DOHH2 (cell line): ENCODE results near the gene PTPRC.

ENCODE experiments used
- H3F3A ChIP-seq: fragments of 200-600 bp; sonication (generic), shearing (Covaris generic); 2 replicates; pipeline ENCODE4 v1.6.0; 2016; ENCODE audit warnings: antibody characterized with exemption, mild to moderate bottlenecking; ENCODE audit not compliant: control insufficient read depth, insufficient read depth
- H3K27ac ChIP-seq: fragments of 200-600 bp; sonication (generic); 2 replicates; pipeline ENCODE4 v1.5.1; 2014; ENCODE audit warnings: low read depth, mild to moderate bottlenecking, low read length, moderate library complexity
- H3K27me3 ChIP-seq: fragments of 200-600 bp; sonication (generic); 2 replicates; pipeline ENCODE4 v1.6.1; 2014; ENCODE audit warnings: mild to moderate bottlenecking, low read length, mixed read lengths; ENCODE audit not compliant: control insufficient read depth
- H3K36me3 ChIP-seq: fragments of 200-600 bp; sonication (generic); 2 replicates; pipeline ENCODE4 v1.6.1; 2014; ENCODE audit warnings: mild to moderate bottlenecking, low read length, moderate library complexity, mixed read lengths; ENCODE audit not compliant: control insufficient read depth
- H3K4me1 ChIP-seq: fragments of 200-600 bp; sonication (generic); 2 replicates; pipeline ENCODE4 v1.6.1; 2014; ENCODE audit warnings: mild to moderate bottlenecking, low read length, mixed read lengths; ENCODE audit not compliant: control insufficient read depth
- H3K4me2 ChIP-seq: fragments of 200-600 bp; sonication (generic); 2 replicates; pipeline ENCODE4 v1.6.0; 2014; ENCODE audit warnings: mild to moderate bottlenecking, low read length, moderate library complexity
- H3K4me3 ChIP-seq: fragments of 200-600 bp; sonication (generic); 2 replicates; pipeline ENCODE4 v1.5.1; 2014; ENCODE audit warnings: mild to moderate bottlenecking, low read length, mixed read lengths
- H3K79me2 ChIP-seq: fragments of 200-600 bp; sonication (generic); 2 replicates; pipeline ENCODE4 v1.6.1; 2014; ENCODE audit warnings: mild to moderate bottlenecking, low read length, mixed read lengths; ENCODE audit not compliant: control insufficient read depth
- H3K9me2 ChIP-seq: fragments of 200-600 bp; sonication (generic); replicated peaks from 2 replicates; pipeline ENCODE4 v1.6.1; 2014; ENCODE audit warnings: mild to moderate bottlenecking, low read length, mixed read lengths; ENCODE audit not compliant: control insufficient read depth
- H3K9me3 ChIP-seq: fragments of 200-600 bp; sonication (generic); 2 replicates; pipeline ENCODE4 v1.6.1; 2014; ENCODE audit warnings: antibody characterized with exemption, low read length, mixed read lengths; ENCODE audit not compliant: control insufficient read depth, insufficient read depth
- H4K20me1 ChIP-seq: fragments of 200-600 bp; sonication (generic); 2 replicates; pipeline ENCODE4 v1.6.0; 2014; ENCODE audit warnings: low read depth, mild to moderate bottlenecking, antibody characterized with exemption, low read length, moderate library complexity; ENCODE audit not compliant: control insufficient read depth, insufficient read depth
- CTCF ChIP-seq: fragments of 200-600 bp; sonication (generic); IDR thresholded peaks from one replicate; pipeline ENCODE4 v1.5.1; 2014; ENCODE audit warnings: antibody characterized with exemption, mild to moderate bottlenecking, low read depth, low read length; ENCODE audit not compliant: poor library complexity, severe bottlenecking
- EZH2phosphoT487 ChIP-seq: fragments of 200-600 bp; sonication (generic); IDR thresholded peaks from 2 replicates; pipeline ENCODE4 v1.6.1; 2017; ENCODE audit warnings: borderline replicate concordance, mild to moderate bottlenecking, antibody characterized with exemption, low read length, moderate library complexity, mixed read lengths

Gene PTPRC

GRCh38 chr1:198604975-198605374, 33.9 kb upstream of the PTPRC start:
- no peak for TF ChIP-seq CTCF
- H3K4me2 ChIP-seq, result no peak overlapping the region

GRCh38 chr1:198605406-198605805, 33.4 kb upstream of the PTPRC start:
- Histone ChIP-seq H3K4me3 (no peak overlapping the region), H4K20me1 (no peaks in the 10 kb centered on the region), H3F3A (peaks cover 5% of the 10 kb centered on the region; the same call in 1 of the 2 replicates), H3K9me2 (no peaks in the 10 kb centered on the region), H3K36me3 (peaks cover 6% of the 10 kb centered on the region), H3K79me2 (no peaks in the 10 kb centered on the region), H3K27ac (no peak overlapping the region), H3K4me1 (peaks cover 48% of the 10 kb centered on the region), H3K9me3 (peaks cover 6% of the 10 kb centered on the region; the same call in 1 of the 2 replicates), H3K27me3 (no peaks in the 10 kb centered on the region), H3K4me2 (no peak overlapping the region)
- TF ChIP-seq CTCF (no peak), EZH2phosphoT487 (no peak)

More at GRCh38 chr1:198604975-198605374, 33.9 kb upstream of the PTPRC start:
- Histone ChIP-seq H3F3A (peaks cover 5% of the 10 kb centered on the region; the same call in 1 of the 2 replicates), H3K9me3 (peaks cover 10% of the 10 kb centered on the region; the same call in 1 of the 2 replicates), H3K27me3 (no peaks in the 10 kb centered on the region), H3K4me3 (no peak overlapping the region), H3K36me3 (peaks cover 10% of the 10 kb centered on the region), H3K79me2 (no peaks in the 10 kb centered on the region), H4K20me1 (no peaks in the 10 kb centered on the region), H3K4me1 (peaks cover 48% of the 10 kb centered on the region), H3K9me2 (no peaks in the 10 kb centered on the region), H3K27ac (no peak overlapping the region)

GRCh38 chr1:198606020-198606438, 32.8 kb upstream of the PTPRC start:
- TF ChIP-seq CTCF (no peak), EZH2phosphoT487 (no peak)
- Histone ChIP-seq H3K4me2 (no peak overlapping the region), H4K20me1 (no peaks in the 10 kb centered on the region), H3F3A (peaks cover 5% of the 10 kb centered on the region; the same call in 1 of the 2 replicates), H3K27me3 (no peaks in the 10 kb centered on the region), H3K36me3 (no peaks in the 10 kb centered on the region), H3K4me1 (peaks cover 48% of the 10 kb centered on the region), H3K27ac (no peak overlapping the region), H3K9me3 (no peaks in the 10 kb centered on the region; the same call in 1 of the 2 replicates), H3K79me2 (no peaks in the 10 kb centered on the region), H3K4me3 (no peak overlapping the region), H3K9me2 (no peaks in the 10 kb centered on the region)

- H3K27ac ChIP-seq, result no peak overlapping the region
- peaks cover 41% of the 10 kb centered on the region for H3K4me1 ChIP-seq
- H3F3A ChIP-seq, result peaks cover 8% of the 10 kb centered on the region
- TF ChIP-seq EZH2phosphoT487 (no peak), CTCF (no peak)
- H4K20me1 ChIP-seq, result no peaks in the 10 kb centered on the region
- H3K36me3 ChIP-seq, result no peaks in the 10 kb centered on the region
- H3K4me3 ChIP-seq, result no peak overlapping the region
- no peaks in the 10 kb centered on the region for H3K9me2 ChIP-seq
- H3K4me2 ChIP-seq, result no peak overlapping the region
- H3K79me2 ChIP-seq, result no peaks in the 10 kb centered on the region
- no peaks in the 10 kb centered on the region for H3K9me3 ChIP-seq
- no peaks in the 10 kb centered on the region for H3K27me3 ChIP-seq
These were observed 31.1 kb upstream of the PTPRC start for GRCh38 chr1:198607714-198608113.
